ENCODE results near the gene GRIA3.
A peak's percentile ranks its signal among the peaks of the same experiment; 100 is the strongest.
"Not testable (repeated sequence)": the region's sequence is repeated elsewhere in the genome, so short reads cannot be mapped to it uniquely, and the experiment has no call there.

Gene GRIA3

GRCh38 chrX:123422875-123423274, 238.8 kb downstream of the GRIA3 start:
- DNase-seq (ENCODE audit: low spot score): no peak
- TF ChIP-seq, protein P1, sequence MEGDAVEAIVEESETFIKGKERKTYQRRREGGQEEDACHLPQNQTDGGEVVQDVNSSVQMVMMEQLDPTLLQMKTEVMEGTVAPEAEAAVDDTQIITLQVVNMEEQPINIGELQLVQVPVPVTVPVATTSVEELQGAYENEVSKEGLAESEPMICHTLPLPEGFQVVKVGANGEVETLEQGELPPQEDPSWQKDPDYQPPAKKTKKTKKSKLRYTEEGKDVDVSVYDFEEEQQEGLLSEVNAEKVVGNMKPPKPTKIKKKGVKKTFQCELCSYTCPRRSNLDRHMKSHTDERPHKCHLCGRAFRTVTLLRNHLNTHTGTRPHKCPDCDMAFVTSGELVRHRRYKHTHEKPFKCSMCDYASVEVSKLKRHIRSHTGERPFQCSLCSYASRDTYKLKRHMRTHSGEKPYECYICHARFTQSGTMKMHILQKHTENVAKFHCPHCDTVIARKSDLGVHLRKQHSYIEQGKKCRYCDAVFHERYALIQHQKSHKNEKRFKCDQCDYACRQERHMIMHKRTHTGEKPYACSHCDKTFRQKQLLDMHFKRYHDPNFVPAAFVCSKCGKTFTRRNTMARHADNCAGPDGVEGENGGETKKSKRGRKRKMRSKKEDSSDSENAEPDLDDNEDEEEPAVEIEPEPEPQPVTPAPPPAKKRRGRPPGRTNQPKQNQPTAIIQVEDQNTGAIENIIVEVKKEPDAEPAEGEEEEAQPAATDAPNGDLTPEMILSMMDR (IDR thresholded peaks at IDR 0.05; ENCODE audit: extremely low read depth, missing control alignments): peak; percentile 46

DNA sequence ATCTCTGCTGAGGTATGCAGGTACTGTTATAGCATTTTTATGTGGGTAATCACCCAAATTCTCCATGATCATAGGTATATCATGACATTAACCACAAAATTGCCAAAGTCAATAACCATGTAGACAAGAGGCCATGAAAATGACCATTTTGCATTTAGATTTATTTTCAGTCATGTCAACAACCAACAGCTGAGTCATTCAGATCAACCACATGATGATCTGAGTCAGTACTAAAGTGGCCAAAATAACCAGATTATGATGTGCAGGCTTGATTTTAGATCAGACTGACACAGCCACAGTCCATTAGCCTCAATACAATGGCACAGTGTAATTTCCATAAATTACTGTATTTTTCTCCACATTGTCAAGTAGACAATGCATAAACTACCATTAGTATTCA, 240.5 kb downstream of the GRIA3 start:
- TF ChIP-seq, protein P1 (IDR thresholded peaks at IDR 0.05; ENCODE audit: extremely low read depth, missing control alignments): no peak
- peak; percentile 11 for DNase-seq (ENCODE audit: low spot score)

- no peak for DNase-seq (ENCODE audit: low spot score)
- TF ChIP-seq, protein P1 (IDR thresholded peaks at IDR 0.05; ENCODE audit: extremely low read depth, missing control alignments): no peak
Observed at GRCh38 chrX:123425471-123425870, 241.4 kb downstream of the GRIA3 start.

- TF ChIP-seq, protein P1 (IDR thresholded peaks at IDR 0.05; ENCODE audit: extremely low read depth, missing control alignments): no peak
- no peak for DNase-seq (ENCODE audit: low spot score)
Observed at GRCh38 chrX:123425904-123426303, 241.8 kb downstream of the GRIA3 start.

GRCh38 chrX:123432361-123433150, 248.5 kb downstream of the GRIA3 start:
- TF ChIP-seq, protein P1 (IDR thresholded peaks at IDR 0.05; ENCODE audit: extremely low read depth, missing control alignments): no peak
- no peak for DNase-seq (ENCODE audit: low spot score)

DNA sequence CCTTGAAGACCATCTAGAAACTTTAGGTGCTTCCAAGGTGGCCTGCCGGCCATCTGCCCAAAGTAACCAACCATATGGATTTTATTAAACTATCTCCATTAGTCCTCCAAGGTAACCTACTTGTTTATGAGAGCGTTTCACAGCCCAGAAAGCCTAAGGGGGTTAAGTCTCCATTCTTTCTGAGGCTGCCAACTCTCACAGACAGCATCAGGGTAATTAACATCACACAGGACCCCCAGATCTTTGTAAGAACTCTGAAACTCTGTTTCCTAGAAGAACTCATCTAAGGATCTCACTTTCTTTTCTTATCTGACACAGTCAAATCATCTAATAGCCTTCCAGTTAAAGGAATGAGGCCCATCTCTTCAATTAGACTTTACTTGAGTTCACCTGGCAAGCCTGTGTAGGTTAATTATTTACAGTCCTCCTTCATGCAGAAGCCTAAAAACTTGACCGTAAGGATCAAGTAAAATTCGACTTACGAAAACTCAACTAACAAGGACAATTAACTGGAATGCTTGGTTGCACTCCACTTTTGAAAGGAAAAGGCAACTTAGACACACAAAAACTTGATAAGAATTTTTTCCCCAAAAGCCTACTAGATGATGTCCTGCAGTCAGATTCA, 252.5 kb downstream of the GRIA3 start:
- TF ChIP-seq, protein P1 (IDR thresholded peaks at IDR 0.05; ENCODE audit: extremely low read depth, missing control alignments): no peak
- DNase-seq (ENCODE audit: low spot score): no peak

DNA sequence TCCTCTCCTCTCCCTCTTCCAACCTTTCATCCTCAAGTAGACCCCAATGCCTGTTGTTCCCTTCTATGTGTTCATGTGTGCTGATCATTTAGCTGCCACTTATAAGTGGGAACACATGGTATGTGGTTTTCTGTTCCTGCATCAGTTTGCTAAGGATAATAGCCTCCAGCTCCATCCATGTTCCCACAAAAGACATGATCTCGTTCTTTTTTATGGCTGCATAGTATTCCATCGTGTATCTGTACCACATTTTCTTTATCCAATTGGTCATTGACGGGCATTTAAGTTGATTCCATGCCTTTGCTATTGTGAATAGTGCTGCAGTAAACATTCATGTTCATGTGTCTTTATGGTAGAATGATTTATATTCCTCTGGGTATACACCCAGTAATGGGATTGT, 255.8 kb downstream of the GRIA3 start:
- DNase-seq (ENCODE audit: low spot score): not testable (repeated sequence)
